Measurements from ENCODE around the gene BMPR1B.

Gene BMPR1B

GRCh38 chr4:95141361-95141760, 383.6 kb downstream of the BMPR1B start:
- Histone ChIP-seq H3K4me2 (ENCODE audit: low read length) (no peak overlapping the region), H3K4me3 (ENCODE audit: low read length) (no peak overlapping the region), H3K4me1 (ENCODE audit: control insufficient read depth, low read length) (no peaks in the 10 kb centered on the region), H3K27me3 (ENCODE audit: control insufficient read depth, low read length) (no peaks in the 10 kb centered on the region), H4K20me1 (ENCODE audit: control insufficient read depth, insufficient read depth, low read depth, low read length) (no peaks in the 10 kb centered on the region), H3K36me3 (ENCODE audit: control insufficient read depth, low read length) (no peaks in the 10 kb centered on the region), H3K27ac (ENCODE audit: low read depth, low read length) (no peak overlapping the region), H3K79me2 (ENCODE audit: control insufficient read depth, low read length) (no peaks in the 10 kb centered on the region), H3K9me2 (replicated peaks; ENCODE audit: control insufficient read depth, low read length) (no peaks in the 10 kb centered on the region), H3K9me3 (ENCODE audit: control insufficient read depth, insufficient read depth, low read length) (no peaks in the 10 kb centered on the region), H3F3A (ENCODE audit: control insufficient read depth, insufficient read depth) (no peaks in the 10 kb centered on the region)
- TF ChIP-seq CTCF (IDR thresholded peaks at IDR 0.05; ENCODE audit: low read depth, low read length, poor library complexity, severe bottlenecking) (no peak), EZH2phosphoT487 (IDR thresholded peaks at IDR 0.05; ENCODE audit: borderline replicate concordance, low read length) (no peak)

- H3K9me3 ChIP-seq (ENCODE audit: control insufficient read depth, insufficient read depth, low read length), result no peaks in the 10 kb centered on the region
- H3K4me2 ChIP-seq (ENCODE audit: low read length), result no peak overlapping the region
- no peaks in the 10 kb centered on the region for H3K9me2 ChIP-seq (replicated peaks; ENCODE audit: control insufficient read depth, low read length)
- no peaks in the 10 kb centered on the region for H3K79me2 ChIP-seq (ENCODE audit: control insufficient read depth, low read length)
- H3K27me3 ChIP-seq (ENCODE audit: control insufficient read depth, low read length), result no peaks in the 10 kb centered on the region
- H3K4me3 ChIP-seq (ENCODE audit: low read length), result no peak overlapping the region
- no peaks in the 10 kb centered on the region for H3K36me3 ChIP-seq (ENCODE audit: control insufficient read depth, low read length)
- H4K20me1 ChIP-seq (ENCODE audit: control insufficient read depth, insufficient read depth, low read depth, low read length), result no peaks in the 10 kb centered on the region
- H3K4me1 ChIP-seq (ENCODE audit: control insufficient read depth, low read length), result no peaks in the 10 kb centered on the region
- TF ChIP-seq CTCF (IDR thresholded peaks at IDR 0.05; ENCODE audit: low read depth, low read length, poor library complexity, severe bottlenecking) (no peak), EZH2phosphoT487 (IDR thresholded peaks at IDR 0.05; ENCODE audit: borderline replicate concordance, low read length) (no peak)
- H3F3A ChIP-seq (ENCODE audit: control insufficient read depth, insufficient read depth), result no peaks in the 10 kb centered on the region
- no peak overlapping the region for H3K27ac ChIP-seq (ENCODE audit: low read depth, low read length)
These were observed 385.2 kb downstream of the BMPR1B start for GRCh38 chr4:95142932-95143331.

GRCh38 chr4:95151255-95151654, 393.5 kb downstream of the BMPR1B start:
- Histone ChIP-seq H3K9me3 (ENCODE audit: control insufficient read depth, insufficient read depth, low read length) (no peaks in the 10 kb centered on the region), H4K20me1 (ENCODE audit: control insufficient read depth, insufficient read depth, low read depth, low read length) (no peaks in the 10 kb centered on the region), H3K79me2 (ENCODE audit: control insufficient read depth, low read length) (no peaks in the 10 kb centered on the region), H3K27me3 (ENCODE audit: control insufficient read depth, low read length) (no peaks in the 10 kb centered on the region), H3K36me3 (ENCODE audit: control insufficient read depth, low read length) (no peaks in the 10 kb centered on the region), H3K4me2 (ENCODE audit: low read length) (no peak overlapping the region), H3K27ac (ENCODE audit: low read depth, low read length) (no peak overlapping the region), H3F3A (ENCODE audit: control insufficient read depth, insufficient read depth) (no peaks in the 10 kb centered on the region), H3K9me2 (replicated peaks; ENCODE audit: control insufficient read depth, low read length) (no peaks in the 10 kb centered on the region), H3K4me1 (ENCODE audit: control insufficient read depth, low read length) (no peaks in the 10 kb centered on the region), H3K4me3 (ENCODE audit: low read length) (no peak overlapping the region)
- TF ChIP-seq CTCF (IDR thresholded peaks at IDR 0.05; ENCODE audit: low read depth, low read length, poor library complexity, severe bottlenecking) (no peak), EZH2phosphoT487 (IDR thresholded peaks at IDR 0.05; ENCODE audit: borderline replicate concordance, low read length) (no peak)

- Histone ChIP-seq H3F3A (ENCODE audit: control insufficient read depth, insufficient read depth) (no peaks in the 10 kb centered on the region), H3K79me2 (ENCODE audit: control insufficient read depth, low read length) (no peaks in the 10 kb centered on the region), H3K36me3 (ENCODE audit: control insufficient read depth, low read length) (no peaks in the 10 kb centered on the region), H3K4me2 (ENCODE audit: low read length) (no peak overlapping the region), H3K9me2 (replicated peaks; ENCODE audit: control insufficient read depth, low read length) (no peaks in the 10 kb centered on the region), H3K27me3 (ENCODE audit: control insufficient read depth, low read length) (no peaks in the 10 kb centered on the region), H3K4me3 (ENCODE audit: low read length) (no peak overlapping the region), H3K4me1 (ENCODE audit: control insufficient read depth, low read length) (no peaks in the 10 kb centered on the region), H3K27ac (ENCODE audit: low read depth, low read length) (no peak overlapping the region), H3K9me3 (ENCODE audit: control insufficient read depth, insufficient read depth, low read length) (no peaks in the 10 kb centered on the region), H4K20me1 (ENCODE audit: control insufficient read depth, insufficient read depth, low read depth, low read length) (no peaks in the 10 kb centered on the region)
- TF ChIP-seq CTCF (IDR thresholded peaks at IDR 0.05; ENCODE audit: low read depth, low read length, poor library complexity, severe bottlenecking) (no peak), EZH2phosphoT487 (IDR thresholded peaks at IDR 0.05; ENCODE audit: borderline replicate concordance, low read length) (no peak)
These were observed 395.4 kb downstream of the BMPR1B start for GRCh38 chr4:95153182-95153581.

All from DOHH2 (cell line).